Measurements from ENCODE around the gene CCDC17. TPM values are rescaled to one million over a fixed set of nuclear protein-coding genes. Genes with fewer than 3 reads are reported as not detected.

Gene CCDC17
- total RNA-seq, 1 experiment from 2014 or later = 2.2 TPM

GRCh38 chr1:45570631-45571030 lies 53.2 kb downstream of the CCDC17 start:
- Histone ChIP-seq H3K9me3 (ENCODE audit: control insufficient read depth, insufficient read depth, low read depth, low read length) (no peaks in the 10 kb centered on the region), H3K27ac (ENCODE audit: low read length) (no peak overlapping the region), H3K4me3 (ENCODE audit: low read depth in 2 of 2, low read length in 2 of 2) (no peak overlapping the region), H3K4me1 (ENCODE audit: control insufficient read depth, insufficient read depth, low read length) (no peaks in the 10 kb centered on the region), H3K36me3 (ENCODE audit: control insufficient read depth, insufficient read depth, low read length) (peaks cover 15% of the 10 kb centered on the region), H3K27me3 (ENCODE audit: control insufficient read depth, insufficient read depth, low read length) (no peaks in the 10 kb centered on the region)
- ATAC-seq (no peak), DNase-seq (ENCODE audit: low read depth, low spot score) (no peak)
- TF ChIP-seq SIN3A (IDR thresholded peaks at IDR 0.05; ENCODE audit: borderline replicate concordance, insufficient read depth, low read depth, low read length) = no peak
- no peak for TF ChIP-seq REST (IDR thresholded peaks at IDR 0.05; ENCODE audit: insufficient read depth in 1 of 2, low read depth in 2 of 2, low read length in 1 of 2)
- no peak for TF ChIP-seq TCF7L2 (IDR thresholded peaks at IDR 0.05; ENCODE audit: low read depth, low read length)
- no peak for TF ChIP-seq CTCF (IDR thresholded peaks at IDR 0.05)
- no peak for TF ChIP-seq POLR2AphosphoS5 (IDR thresholded peaks at IDR 0.05; ENCODE audit: low read depth, low read length)
- in situ Hi-C loops (cut with HindIII; ENCODE audit: low pct_unique_long_range_greater_than_20kb, low sequenced_read_pairs) = no loop called here
- ChIA-PET CTCF (no interaction called here), POLR2A (no interaction called here)
- intact Hi-C loops (cut with micrococcal nuclease; ENCODE audit: unreplicated experiment) = loop anchor here (1.0 kb wide), 1 partner anchor 58 kb away; no protein-coding TSS in a partner anchor
- no TSS peak for BruUV-seq (replicated peaks)

Other genes with a start within 250 kb of the CCDC17 start
- 3.3 TPM for gene TESK2, start 132.9 kb downstream of the CCDC17 start, total RNA-seq (2021; ENCODE audit: unreplicated experiment)
- gene CCDC163, start 124.0 kb downstream of the CCDC17 start, total RNA-seq (2021; ENCODE audit: unreplicated experiment) = 3.3 TPM
- 10.7 TPM for gene MMACHC, start 123.8 kb downstream of the CCDC17 start, total RNA-seq (2021; ENCODE audit: unreplicated experiment)
- gene PRDX1, start 102.2 kb downstream of the CCDC17 start, total RNA-seq (2021; ENCODE audit: unreplicated experiment) = 719 TPM
- 142 TPM for gene AKR1A1, start 73.2 kb downstream of the CCDC17 start, total RNA-seq (2021; ENCODE audit: unreplicated experiment)
- gene NASP, start 40.0 kb downstream of the CCDC17 start, total RNA-seq (2021; ENCODE audit: unreplicated experiment) = 193 TPM
- 130 TPM for gene GPBP1L1, start 62.5 kb upstream of the CCDC17 start, total RNA-seq (2021; ENCODE audit: unreplicated experiment)
- gene TMEM69, start 64.1 kb upstream of the CCDC17 start, total RNA-seq (2021; ENCODE audit: unreplicated experiment) = 19.1 TPM
- gene IPP, start 126.6 kb upstream of the CCDC17 start, total RNA-seq (2021; ENCODE audit: unreplicated experiment) = 28.8 TPM
- gene MAST2, start 179.6 kb upstream of the CCDC17 start, total RNA-seq (2021; ENCODE audit: unreplicated experiment) = 77.0 TPM